HCT116 (cell line): ENCODE results near the gene RYR2. TPM values are rescaled to one million over a fixed set of nuclear protein-coding genes. Genes with fewer than 3 reads are reported as not detected.

ENCODE experiments used
- ATAC-seq: fragments of 200-7000 bp; cut with Tn5 transposase; 2 replicates; pipeline ENCODE4 v1.9.1; 2020; ENCODE audit warnings: mild to moderate bottlenecking, moderate library complexity
- BruUV-seq: library from RNA; stranded (reverse); fragments of 400-500 nt; replicated peaks from 2 replicates; lab custom pipeline; 2021; lab: Mats Ljungman, UMichigan
- CTCF ChIA-PET: fragments of 300-600 bp; sonication (Branson Sonifier 250); formaldehyde crosslinking; loops from one replicate; lab custom pipeline; 2021; ENCODE audit warnings: antibody characterized with exemption; lab: Charles Lee
- POLR2A ChIA-PET: fragments of 300-600, 350-600 bp; sonication (Branson Sonifier 250); formaldehyde crosslinking; loops from one replicate; lab custom pipeline; 2021; ENCODE audit warnings: antibody characterized with exemption; lab: Charles Lee
- RAD21 ChIA-PET, 2 experiments: fragments of 300-600 bp; sonication (Branson Sonifier 250); formaldehyde crosslinking; loops; one replicate each; lab custom pipeline; 2023; ENCODE audit warnings: low total read pairs in 2 of 2; ENCODE audit not compliant: uncharacterized antibody in 2 of 2, unreplicated experiment in 2 of 2, low non-redundant PET in 1 of 2; lab: Charles Lee
- DNase-seq: peaks from one replicate; pipeline ENCODE4 v3.0.0-alpha.2; 2010; ENCODE audit warnings: low read depth, low spot score
- H2AFZ ChIP-seq: fragments of 200-600 bp; shearing (Covaris generic), sonication (generic); 2 replicates; pipeline ENCODE4 v1.6.1; 2017; ENCODE audit warnings: low read depth, mixed run types, mixed read lengths, antibody characterized with exemption, low read length; ENCODE audit not compliant: poor library complexity, severe bottlenecking
- H3K27ac ChIP-seq: 2 replicates; pipeline ENCODE4 v1.5.1; 2012; ENCODE audit warnings: low read depth, low read length
- H3K27me3 ChIP-seq: fragments of 200-600 bp; sonication (generic); 2 replicates; pipeline ENCODE4 v1.6.1; 2016; ENCODE audit warnings: mixed run types, low read length, mixed read lengths; ENCODE audit not compliant: insufficient read depth
- H3K36me3 ChIP-seq, 2 experiments: fragments of 200-500 bp in 1 of 2; fragments of 200-600 bp in 1 of 2; sonication (Bioruptor generic) in 1 of 2; sonication (generic) in 1 of 2; 2 replicates each; pipeline versions ENCODE4 v1.5.1 to v1.6.1; 2014 to 2016; ENCODE audit warnings: low read length in 2 of 2, inconsistent platforms in 1 of 2, mixed read lengths in 1 of 2, mixed run types in 1 of 2; ENCODE audit not compliant: insufficient read depth in 2 of 2, control insufficient read depth in 1 of 2
- H3K4me1 ChIP-seq, 2 experiments: fragments of 200-600 bp in 1 of 2; sonication (generic) in 1 of 2; 2 replicates each; pipeline versions ENCODE4 v1.5.1 to v1.6.1; 2012 to 2017; ENCODE audit warnings: low read length in 2 of 2, inconsistent platforms in 1 of 2, mild to moderate bottlenecking in 1 of 2, mixed read lengths in 1 of 2, mixed run types in 1 of 2, moderate library complexity in 1 of 2; ENCODE audit not compliant: insufficient read depth in 2 of 2, control insufficient read depth in 1 of 2
- H3K4me2 ChIP-seq: fragments of 200-600 bp; sonication (generic); 2 replicates; pipeline ENCODE4 v1.6.1; 2017; ENCODE audit warnings: mixed run types, low read length, mixed read lengths
- H3K4me3 ChIP-seq, 2 experiments: fragments of 200-600 bp in 1 of 2; sonication (generic) in 1 of 2; replicated peaks in 1 of 2; 2 replicates each; pipeline ENCODE4 v1.5.1; 2011 to 2016; ENCODE audit warnings: low read length in 2 of 2, control low read depth in 1 of 2, low read depth in 1 of 2, mild to moderate bottlenecking in 1 of 2, mixed read lengths in 1 of 2, mixed run types in 1 of 2
- H3K79me2 ChIP-seq: fragments of 200-600 bp; sonication (generic); 2 replicates; pipeline ENCODE4 v1.6.1; 2017; ENCODE audit warnings: mild to moderate bottlenecking, mixed run types, low read length, moderate library complexity, mixed read lengths; ENCODE audit not compliant: insufficient read depth
- H3K9ac ChIP-seq: fragments of 200-600 bp; sonication (generic); 2 replicates; pipeline ENCODE4 v1.6.1; 2016; ENCODE audit warnings: low read length, mixed read lengths
- H3K9me2 ChIP-seq: fragments of 200-600 bp; sonication (generic), shearing (Covaris generic); 2 replicates; pipeline ENCODE4 v1.6.1; 2017; ENCODE audit warnings: mixed run types, mild to moderate bottlenecking, moderate library complexity; ENCODE audit not compliant: insufficient read depth
- H3K9me3 ChIP-seq, 2 experiments: fragments of 200-500 bp in 1 of 2; fragments of 200-600 bp in 1 of 2; sonication (Bioruptor generic) in 1 of 2; sonication (generic) in 1 of 2; 2 replicates each; pipeline ENCODE4 v1.6.1; 2014 to 2017; ENCODE audit warnings: low read length in 2 of 2, mixed read lengths in 2 of 2, inconsistent platforms in 1 of 2, low read depth in 1 of 2, mild to moderate bottlenecking in 1 of 2, mixed run types in 1 of 2, moderate library complexity in 1 of 2; ENCODE audit not compliant: control insufficient read depth in 1 of 2, insufficient read depth in 1 of 2
- H4K20me1 ChIP-seq: fragments of 200-600 bp; sonication (generic), shearing (Covaris generic); 2 replicates; pipeline ENCODE4 v1.6.1; 2017; ENCODE audit warnings: mixed run types, mild to moderate bottlenecking, moderate library complexity; ENCODE audit not compliant: insufficient read depth
- ATF3 ChIP-seq: IDR thresholded peaks from 2 replicates; pipeline ENCODE4 v1.6.1; 2012
- CEBPB ChIP-seq: IDR thresholded peaks from 2 replicates; pipeline ENCODE4 v1.6.1; 2012; ENCODE audit warnings: low read depth
- EGR1 ChIP-seq: IDR thresholded peaks from 2 replicates; pipeline ENCODE4 v1.6.1; 2012; ENCODE audit warnings: low read depth
- FOSL1 ChIP-seq: IDR thresholded peaks from 2 replicates; pipeline ENCODE4 v1.6.1; 2012; ENCODE audit warnings: low read depth
- JUND ChIP-seq: IDR thresholded peaks from 2 replicates; pipeline ENCODE4 v1.6.1; 2012
- MAX ChIP-seq: IDR thresholded peaks from 2 replicates; pipeline ENCODE4 v1.6.1; 2012
- POLR2AphosphoS5 ChIP-seq: IDR thresholded peaks from 2 replicates; pipeline ENCODE4 v1.6.1; 2011; ENCODE audit warnings: mild to moderate bottlenecking, low read depth, low read length, moderate library complexity
- RAD21 ChIP-seq: IDR thresholded peaks from 2 replicates; pipeline ENCODE4 v1.6.1; 2012; ENCODE audit warnings: low read depth, mild to moderate bottlenecking
- SIN3A ChIP-seq: IDR thresholded peaks from 2 replicates; pipeline ENCODE4 v1.6.1; 2012; ENCODE audit warnings: low read depth
- SP1 ChIP-seq: IDR thresholded peaks from 2 replicates; pipeline ENCODE4 v1.6.1; 2012; ENCODE audit warnings: low read depth
- SRF ChIP-seq: IDR thresholded peaks from 2 replicates; pipeline ENCODE4 v1.6.1; 2012; ENCODE audit warnings: low read depth
- TCF7L2 ChIP-seq: IDR thresholded peaks from 2 replicates; pipeline ENCODE4 v1.7.0; 2011; ENCODE audit warnings: borderline replicate concordance, inconsistent platforms; ENCODE audit not compliant: insufficient read depth, insufficient read length; ENCODE audit errors: extremely low read depth
- YY1 ChIP-seq: IDR thresholded peaks from 2 replicates; pipeline ENCODE4 v1.6.1; 2011; ENCODE audit warnings: low read length, low read depth, moderate library complexity, mild to moderate bottlenecking; ENCODE audit not compliant: insufficient replicate concordance; ENCODE audit errors: extremely low read depth
- ZFX ChIP-seq: fragments of 450-650 bp; IDR thresholded peaks from 2 replicates; pipeline ENCODE4 v1.6.1; 2017
- ZNF274 ChIP-seq: fragments of 200-500 bp; sonication (Bioruptor generic); IDR thresholded peaks from 2 replicates; pipeline ENCODE4 v1.6.1; 2014; ENCODE audit warnings: mild to moderate bottlenecking, low read depth, low read length, inconsistent platforms
- intact Hi-C: fragments of 100-400 bp; cut with micrococcal nuclease; formaldehyde crosslinking; loops from 2 replicates; pipeline ENCODE4 v1.10.0; 2022
- total RNA-seq: library from RNA; stranded (reverse); gene quantifications from one replicate; pipeline ENCODE4 v1.2.1, GENCODE V29; 2021; ENCODE audit not compliant: unreplicated experiment

RYR2 gene
- total RNA-seq, 1 experiment from 2014 or later, result 0.02 TPM

- DNase-seq, result no peak
- POLR2A ChIA-PET, result no interaction called here
- H3K27me3 ChIP-seq, result 0 out of 2 replicates have a peak, but pooled peaks cover 5% of the 10 kb centered on the region
- H2AFZ ChIP-seq, result no peak overlapping the region
- CTCF ChIA-PET, result no interaction called here
- BruUV-seq, result no TSS peak
- H3K9me3 ChIP-seq, result no peaks in the 10 kb centered on the region
- H3K9ac ChIP-seq, result no peak overlapping the region
- no peaks in the 10 kb centered on the region for H3K79me2 ChIP-seq
- no peak for TF ChIP-seq YY1
- no peak for TF ChIP-seq MAX
- TF ChIP-seq RAD21, result no peak
- no peak for TF ChIP-seq ZFX
- no peak for TF ChIP-seq EGR1
- TF ChIP-seq SIN3A, result no peak
- no peak for TF ChIP-seq POLR2AphosphoS5
- no peak for TF ChIP-seq JUND
- TF ChIP-seq FOSL1, result no peak
- no peak for TF ChIP-seq ZNF274
- no peak for TF ChIP-seq ATF3
- no peak for TF ChIP-seq CEBPB
- TF ChIP-seq TCF7L2, result no peak
- no peak for TF ChIP-seq SP1
- no peak for TF ChIP-seq SRF
- H3K4me1 ChIP-seq, result no peaks in the 10 kb centered on the region
- no peak overlapping the region for H3K4me2 ChIP-seq
- H3K4me3 ChIP-seq, result no peak overlapping the region
- intact Hi-C loops, result no loop called here
- no peaks in the 10 kb centered on the region for H3K36me3 ChIP-seq
- H3K9me2 ChIP-seq, result no peaks in the 10 kb centered on the region
- RAD21 ChIA-PET, result no interaction called here
- H4K20me1 ChIP-seq, result no peaks in the 10 kb centered on the region
- H3K27ac ChIP-seq, result no peak overlapping the region
- ATAC-seq, result no peak
These were observed 62.1 kb downstream of the RYR2 start for GRCh38 chr1:237104096-237104495.
